Middle frontal gyrus (tissue), 1 donor: ENCODE results near the gene PDE7B.

Source experiments
- DNase-seq: peaks from one replicate; pipeline ENCODE4 v3.0.0-alpha.2; 2015; ENCODE audit warnings: low spot score; ENCODE audit errors: extremely low spot score

PDE7B gene

DNA sequence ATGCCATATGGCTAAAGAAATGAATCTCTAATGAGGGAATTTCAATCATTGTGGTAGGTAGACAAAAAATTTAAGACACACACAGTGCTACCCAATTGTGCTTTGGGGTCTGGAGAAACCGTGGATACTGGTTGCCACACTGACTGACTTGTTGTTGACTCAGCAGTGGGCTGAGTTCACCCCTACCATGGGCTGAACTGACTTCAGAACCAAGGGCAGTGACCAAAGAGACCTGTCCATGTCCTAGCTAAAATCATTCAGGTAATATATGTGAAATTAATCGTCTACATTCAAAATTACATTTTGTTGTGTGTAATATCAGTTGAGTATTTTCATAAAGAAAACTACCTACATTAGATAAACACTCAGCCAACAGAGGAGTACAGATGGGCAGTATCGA, 131.6 kb downstream of the PDE7B start:
- no peak for DNase-seq

DNA sequence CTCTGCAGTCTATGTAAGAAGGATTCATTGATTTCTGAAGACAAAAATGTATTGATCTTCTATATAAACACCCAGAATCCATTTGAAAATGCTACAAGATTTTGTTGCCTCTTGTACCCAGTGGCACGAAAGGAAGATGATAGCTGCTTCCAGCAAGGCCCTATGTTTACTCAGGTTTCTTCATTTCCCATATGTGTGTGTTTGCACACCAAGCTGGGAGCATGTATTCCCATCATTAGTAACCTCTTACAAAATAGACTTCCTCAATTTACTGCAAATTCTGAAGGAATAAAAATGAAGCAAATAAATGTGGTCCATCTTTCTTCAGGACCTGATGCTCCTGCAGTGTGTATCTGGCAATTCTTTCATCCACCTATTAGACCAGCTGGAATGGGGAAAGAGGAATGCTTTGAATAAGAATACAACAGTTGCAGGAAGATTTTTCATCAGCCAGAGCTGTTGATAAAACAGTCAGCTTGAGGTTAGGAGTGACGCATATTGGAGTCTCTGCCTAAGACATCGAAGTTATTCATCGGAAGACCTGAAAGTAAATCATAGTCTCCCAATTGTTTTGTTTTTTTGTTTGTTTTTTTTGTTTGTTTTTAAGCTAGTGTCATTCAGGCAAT, 132.3 kb downstream of the PDE7B start:
- no peak for DNase-seq

DNA sequence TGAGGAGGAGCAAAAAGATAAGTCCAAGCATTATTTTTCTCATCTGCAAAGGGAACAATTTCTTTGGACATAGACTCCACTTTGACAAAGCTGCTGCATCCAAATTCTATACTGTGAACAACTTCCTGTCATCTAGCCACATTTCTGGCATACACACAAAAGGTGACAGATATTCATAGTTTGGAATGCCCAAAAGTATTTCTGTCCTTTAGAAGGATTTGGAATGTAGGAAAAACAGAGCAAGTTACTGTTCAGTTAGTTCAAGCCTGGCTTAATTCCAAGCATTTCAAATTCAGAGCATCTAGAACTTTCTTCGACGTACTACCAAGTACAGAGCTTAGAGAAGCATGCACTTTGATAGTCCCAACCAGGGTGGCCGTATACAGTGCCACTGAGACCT, 134.0 kb downstream of the PDE7B start:
- DNase-seq, result no peak

DNA sequence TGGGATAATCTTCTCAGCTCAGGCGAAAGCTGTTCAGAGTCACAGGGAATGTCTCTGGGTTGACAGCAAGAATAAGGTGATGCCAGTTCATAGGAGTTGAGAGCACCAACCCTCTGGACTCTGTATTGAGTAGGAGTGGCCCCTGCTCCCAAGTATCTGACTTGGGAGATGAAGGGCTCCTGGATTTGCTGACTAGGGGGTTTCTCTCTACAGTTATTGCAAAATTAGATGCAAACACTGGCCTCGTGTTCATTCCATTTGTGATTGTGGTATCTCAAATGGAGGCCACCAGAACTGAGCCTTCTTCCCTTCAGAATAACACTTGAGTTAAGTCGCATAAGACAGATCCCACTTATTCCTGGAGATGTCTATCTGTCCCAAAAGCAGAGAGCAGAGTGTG, 135.7 kb downstream of the PDE7B start:
- DNase-seq, result no peak

DNA sequence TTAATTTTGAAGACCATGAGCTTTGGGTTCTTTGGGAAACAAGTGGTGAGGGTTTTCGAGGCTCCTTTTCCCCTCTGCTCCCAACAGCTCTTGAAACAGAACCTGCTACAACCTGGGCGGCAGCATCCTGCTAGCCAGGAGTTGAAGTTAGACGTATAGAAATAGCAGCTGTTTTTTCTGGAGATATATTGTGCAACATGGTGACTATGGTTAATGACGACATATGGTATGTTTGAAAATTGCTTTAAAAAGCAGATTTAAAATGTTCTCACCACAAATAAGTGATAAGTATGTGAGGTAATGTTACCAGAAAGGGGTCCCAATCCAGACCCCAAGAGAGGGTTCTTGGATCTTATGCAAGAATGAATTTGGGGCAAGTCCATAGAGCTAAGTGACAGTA, 138.9 kb downstream of the PDE7B start:
- no peak for DNase-seq

DNA sequence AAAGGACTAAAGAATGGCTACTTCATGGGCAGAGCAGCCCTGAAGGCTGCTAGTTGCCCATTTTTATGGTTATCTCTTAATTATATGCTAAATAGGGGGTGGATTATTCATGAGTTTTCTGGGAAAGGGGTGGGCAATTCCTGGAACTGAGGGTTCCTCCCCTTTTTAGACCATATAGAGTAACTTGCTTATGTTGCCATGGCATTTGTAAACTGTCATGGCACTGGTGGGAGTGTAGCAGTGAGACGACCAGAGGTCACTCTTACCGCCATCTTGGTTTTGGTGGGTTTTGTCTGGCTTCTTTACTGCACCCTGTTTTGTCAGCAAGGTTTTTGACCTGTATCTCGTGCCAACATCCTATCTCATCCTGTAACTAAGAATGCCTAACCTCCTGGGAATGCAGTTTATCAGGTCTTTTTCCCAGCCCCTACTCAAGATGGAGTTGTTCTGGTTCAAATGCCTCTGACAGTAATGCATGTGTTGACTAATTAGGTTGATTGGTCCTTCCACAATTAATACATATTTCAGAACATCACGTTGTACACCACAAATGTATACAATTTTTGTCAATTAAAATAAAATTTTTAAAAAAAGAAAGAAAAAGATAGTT, 139.5 kb downstream of the PDE7B start:
- DNase-seq, result no peak

DNA sequence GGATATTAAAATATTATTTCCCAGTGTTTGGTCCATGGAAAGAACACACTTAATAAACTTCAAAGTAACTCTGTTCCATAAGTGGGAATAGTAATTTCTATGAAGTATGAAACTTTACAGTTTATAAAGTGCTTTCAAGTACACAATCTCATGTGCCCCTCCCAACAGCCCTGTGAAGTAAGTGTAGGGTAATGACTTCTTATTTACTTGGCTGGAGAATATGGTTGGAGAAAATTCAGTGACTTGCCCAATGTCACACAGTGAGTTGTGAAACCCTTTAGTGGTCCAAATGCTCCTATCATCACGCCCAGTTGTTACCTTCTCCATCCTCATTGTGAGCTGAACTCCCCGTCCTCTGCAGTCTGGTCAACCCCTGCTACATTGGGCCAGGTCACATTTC, 141.2 kb downstream of the PDE7B start:
- no peak for DNase-seq

DNA sequence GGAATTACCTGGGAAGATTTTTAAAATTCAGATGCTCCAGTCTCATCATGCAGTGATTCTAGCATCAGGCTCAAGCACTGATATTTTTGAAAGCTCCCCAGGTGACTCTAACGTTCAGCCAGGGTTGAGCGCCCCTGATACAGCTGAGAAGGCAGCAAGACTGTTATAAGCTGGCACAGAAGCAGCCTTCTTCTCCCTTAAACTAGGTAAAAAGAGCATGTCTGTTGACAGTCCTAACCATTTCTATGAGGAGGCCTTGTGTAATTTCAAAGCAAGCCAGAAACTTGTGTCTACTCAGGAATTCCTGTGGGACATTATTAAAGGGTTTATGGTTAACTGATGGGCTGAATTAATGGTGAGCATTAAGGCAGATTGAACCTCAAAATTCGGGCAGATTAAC, 141.9 kb downstream of the PDE7B start:
- no peak for DNase-seq

DNA sequence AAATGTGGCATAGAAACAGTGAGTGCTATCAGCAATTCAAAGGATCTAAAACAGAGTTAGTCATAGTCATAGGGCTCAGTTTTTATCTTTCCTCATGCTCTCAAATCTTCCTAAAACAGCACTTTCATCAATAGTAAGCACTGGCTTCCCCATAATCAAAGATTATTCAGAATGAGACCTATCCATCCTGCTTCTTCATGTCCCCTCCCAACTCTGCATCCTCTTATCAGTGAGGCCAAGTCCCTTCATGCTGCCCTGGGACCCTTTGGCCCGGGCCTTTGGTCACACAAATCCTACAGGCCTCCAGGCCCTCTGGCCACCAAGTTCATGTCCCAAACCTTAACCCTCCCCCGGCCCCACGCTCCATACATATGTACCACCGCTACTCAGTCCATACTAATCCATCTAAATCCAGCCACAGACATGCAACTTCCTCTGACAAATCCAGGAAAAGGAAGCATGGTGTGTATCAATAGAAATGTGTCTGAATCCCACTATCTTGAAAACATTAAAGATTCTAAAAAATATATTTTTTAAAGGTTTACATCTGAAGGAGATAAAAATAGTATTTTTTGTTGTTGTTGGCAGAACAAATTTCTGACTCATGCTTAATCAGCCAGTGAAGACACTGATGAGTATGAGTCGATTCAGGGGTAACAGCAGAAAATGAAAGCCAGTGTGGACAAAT, 143.5 kb downstream of the PDE7B start:
- no peak for DNase-seq

DNA sequence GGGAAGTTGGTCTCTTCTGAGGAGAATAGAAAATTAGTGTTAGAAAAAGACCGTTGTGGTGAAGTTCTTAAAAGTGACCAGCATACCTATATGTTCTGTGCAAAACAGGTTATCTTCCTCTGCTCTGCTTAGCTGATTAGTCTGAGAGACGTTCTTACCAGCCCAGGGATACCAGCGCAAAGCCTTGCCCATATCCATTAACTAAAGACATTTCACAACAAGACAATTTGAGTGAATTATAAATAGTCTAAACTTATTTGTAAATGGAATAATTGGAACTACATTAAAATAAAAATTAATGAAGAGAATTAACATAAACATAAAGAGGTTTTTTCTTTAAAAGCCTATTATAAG, 144.0 kb downstream of the PDE7B start:
- no peak for DNase-seq

DNA sequence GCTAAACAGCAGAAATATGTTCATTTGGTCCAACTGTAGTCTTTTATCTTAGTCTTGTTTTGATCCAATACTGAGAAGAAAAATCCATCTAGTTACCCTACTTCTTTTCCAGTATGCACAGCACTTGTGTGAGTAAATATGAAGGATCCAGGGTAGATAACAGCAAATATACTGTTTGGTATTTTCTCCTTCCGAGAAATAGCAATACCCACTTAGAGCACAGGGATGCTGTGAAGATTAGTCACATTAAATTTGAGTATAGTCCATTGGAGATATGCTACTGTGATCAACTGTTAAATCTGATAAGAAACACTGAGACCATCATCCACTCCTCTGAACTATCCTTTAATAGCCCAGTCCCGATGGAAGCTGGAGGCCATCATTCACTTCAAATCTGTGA, 145.2 kb downstream of the PDE7B start:
- DNase-seq, result no peak

DNA sequence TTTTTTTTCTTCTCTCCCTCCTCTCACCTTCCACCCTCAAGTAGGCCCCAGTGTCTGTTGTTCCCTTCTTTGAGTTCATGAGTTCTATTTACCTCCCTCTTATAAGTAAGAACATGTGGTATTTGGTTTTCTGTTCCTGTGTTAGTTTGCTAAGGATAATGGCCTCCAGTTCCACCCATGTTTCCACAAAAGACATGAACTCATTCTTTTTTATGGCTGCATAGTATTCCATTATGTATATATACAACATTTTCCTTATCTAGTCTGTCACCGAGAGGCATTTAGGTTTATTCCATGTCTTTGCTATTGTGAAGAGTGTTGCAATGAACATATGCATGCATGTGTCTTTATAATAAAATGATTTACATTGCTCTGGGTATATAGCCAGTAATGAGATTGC, 147.9 kb downstream of the PDE7B start:
- DNase-seq, result no peak

DNA sequence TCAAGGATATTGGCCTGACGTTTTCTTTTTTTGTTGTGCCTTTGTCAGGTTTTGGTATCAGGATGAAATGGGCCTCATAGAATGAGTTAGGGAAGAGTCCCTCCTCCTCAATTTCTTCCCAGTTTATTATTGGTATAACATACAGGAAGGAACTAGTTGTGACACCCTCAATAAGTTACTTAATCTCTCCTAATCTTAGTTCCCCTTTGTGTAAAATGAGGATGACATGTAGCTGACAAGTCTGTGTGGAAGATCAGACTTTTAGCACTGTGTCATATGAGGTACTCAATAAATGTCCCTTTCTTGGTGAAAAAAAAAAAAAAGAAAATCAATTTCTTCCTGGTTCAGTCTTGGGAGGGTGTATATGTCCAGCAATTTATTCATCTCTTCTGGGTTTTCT, 155.8 kb downstream of the PDE7B start:
- DNase-seq, result no peak

DNA sequence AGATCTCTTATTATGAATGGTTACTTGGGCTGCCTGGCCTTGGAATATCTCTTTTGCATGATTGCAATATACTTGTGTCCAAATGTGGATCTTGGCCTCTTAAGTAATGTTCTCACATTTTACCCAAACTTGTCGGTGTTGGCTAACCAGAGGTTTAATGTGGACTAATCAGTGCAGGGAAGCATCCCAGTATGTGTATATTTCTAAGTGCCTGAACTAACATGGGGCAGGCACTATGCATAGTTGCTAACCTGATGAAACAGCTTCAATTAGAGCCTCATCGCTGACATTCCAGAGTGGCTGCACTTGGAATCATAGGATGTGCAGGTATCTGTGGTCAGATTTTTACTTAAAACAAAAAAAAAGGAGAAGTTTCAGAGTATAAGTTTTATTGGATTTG, 160.0 kb downstream of the PDE7B start:
- DNase-seq, result no peak

DNA sequence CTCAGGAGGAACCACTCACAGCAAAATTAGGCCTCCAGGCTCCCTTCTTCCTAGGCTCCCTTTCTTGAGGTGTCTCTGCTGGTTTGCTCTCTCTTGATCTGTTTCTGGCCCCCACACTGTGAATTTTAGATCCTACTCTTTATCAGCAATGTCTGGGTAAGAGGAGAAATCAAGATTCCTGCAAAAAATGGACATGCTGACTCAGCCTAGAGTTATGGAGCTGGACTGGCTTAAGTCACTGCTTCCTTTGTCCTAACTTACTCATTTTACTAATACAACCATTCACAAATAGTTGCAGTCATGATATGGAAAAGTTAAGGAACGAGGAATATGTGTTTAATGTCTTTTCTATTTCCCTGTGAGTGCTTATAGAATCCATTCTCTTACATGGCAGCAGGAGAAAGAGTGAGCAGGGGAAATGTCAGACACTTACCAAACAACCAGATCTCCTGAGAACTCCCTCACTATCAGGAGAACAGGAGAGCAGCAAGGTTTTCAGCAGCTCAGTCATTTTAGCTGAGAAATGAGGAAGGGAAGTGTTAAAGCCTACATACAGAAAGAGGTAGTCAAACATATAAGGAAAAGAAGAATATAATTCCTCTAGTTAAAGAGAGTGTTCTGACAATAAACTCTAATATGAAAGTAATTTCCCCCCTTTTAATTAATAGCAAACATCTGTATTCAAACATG, 160.8 kb downstream of the PDE7B start:
- no peak for DNase-seq

DNA sequence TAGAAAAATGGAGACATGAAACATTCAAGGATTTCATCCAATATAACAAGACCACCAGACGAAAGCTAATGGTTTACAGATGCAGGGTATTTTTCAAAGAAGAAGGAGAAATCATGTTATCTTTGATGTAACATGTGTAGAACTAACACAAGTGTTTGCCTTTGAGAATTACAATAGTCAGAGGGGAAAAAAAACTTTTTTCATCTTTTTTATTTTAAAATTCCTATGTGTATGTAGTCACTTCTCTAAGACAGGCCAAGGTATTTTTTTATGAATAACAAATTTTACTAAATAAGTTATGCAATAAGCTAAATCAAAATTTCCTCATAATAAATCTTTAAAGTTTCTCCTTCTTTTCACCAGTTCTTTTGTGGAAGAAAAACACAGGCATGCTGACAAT, 161.4 kb downstream of the PDE7B start:
- DNase-seq, result no peak

DNA sequence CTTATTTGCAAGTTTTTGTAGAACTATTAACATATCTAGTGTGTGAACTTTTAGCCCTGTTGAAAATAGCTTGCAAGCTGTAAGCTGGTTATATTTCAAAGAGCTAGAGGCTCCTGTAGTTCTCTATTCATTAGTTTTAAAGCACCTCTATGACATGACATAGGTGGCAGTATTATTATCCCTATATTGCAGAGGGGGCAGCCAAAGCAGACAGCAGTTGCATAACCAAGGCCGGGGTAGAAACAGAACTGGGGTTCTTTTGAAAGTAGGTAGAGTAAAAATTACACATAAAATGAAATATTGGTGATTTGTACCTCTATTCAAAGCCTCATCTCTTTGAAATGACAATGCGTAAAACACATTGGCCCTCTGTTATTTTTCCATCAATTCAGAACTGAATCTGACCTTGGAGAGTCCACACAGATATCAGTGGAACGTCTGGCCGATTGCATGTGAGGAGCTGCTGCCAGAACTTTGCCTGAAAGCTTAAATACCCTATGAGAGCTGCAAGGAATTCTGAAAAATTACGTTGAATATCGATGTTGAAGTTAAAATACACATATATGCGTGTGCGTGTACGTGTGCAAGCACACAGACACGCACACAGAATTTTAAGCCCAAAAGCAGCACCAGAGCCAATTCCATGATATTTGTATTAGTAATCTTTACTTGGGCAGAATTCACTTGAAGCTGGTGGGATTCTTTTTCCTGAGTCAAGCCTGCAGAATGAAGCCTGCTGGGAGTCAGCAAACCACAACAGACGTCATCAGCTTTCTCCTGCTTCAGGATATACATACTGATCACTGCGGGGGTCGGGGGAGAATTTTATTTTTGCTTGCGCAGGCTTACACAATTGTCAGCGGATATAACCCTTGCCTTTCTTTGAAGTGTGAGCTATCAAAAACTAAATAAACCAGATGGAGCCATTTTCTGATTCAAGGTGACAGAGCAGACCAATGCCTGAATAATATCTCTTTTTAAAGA, 163.2 kb downstream of the PDE7B start:
- no peak for DNase-seq

DNA sequence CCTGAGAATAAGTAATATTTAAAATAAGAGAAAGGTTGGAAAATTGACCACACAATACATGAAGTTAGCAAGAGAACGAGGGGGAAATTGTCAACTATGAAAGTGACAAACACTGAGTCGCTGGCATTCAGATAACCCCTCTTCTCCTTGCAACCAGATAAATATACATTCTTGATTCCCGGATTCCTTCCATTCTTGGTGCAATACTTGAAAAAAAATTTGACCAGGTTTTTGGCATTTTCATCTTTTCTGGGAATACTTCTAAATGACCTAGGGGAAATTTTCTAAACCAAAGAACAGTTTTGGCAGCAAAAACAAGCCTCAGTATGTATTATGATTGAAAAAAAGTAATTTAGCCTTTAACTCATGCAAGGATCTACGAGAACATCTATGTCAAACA, 164.0 kb downstream of the PDE7B start:
- DNase-seq, result no peak

DNA sequence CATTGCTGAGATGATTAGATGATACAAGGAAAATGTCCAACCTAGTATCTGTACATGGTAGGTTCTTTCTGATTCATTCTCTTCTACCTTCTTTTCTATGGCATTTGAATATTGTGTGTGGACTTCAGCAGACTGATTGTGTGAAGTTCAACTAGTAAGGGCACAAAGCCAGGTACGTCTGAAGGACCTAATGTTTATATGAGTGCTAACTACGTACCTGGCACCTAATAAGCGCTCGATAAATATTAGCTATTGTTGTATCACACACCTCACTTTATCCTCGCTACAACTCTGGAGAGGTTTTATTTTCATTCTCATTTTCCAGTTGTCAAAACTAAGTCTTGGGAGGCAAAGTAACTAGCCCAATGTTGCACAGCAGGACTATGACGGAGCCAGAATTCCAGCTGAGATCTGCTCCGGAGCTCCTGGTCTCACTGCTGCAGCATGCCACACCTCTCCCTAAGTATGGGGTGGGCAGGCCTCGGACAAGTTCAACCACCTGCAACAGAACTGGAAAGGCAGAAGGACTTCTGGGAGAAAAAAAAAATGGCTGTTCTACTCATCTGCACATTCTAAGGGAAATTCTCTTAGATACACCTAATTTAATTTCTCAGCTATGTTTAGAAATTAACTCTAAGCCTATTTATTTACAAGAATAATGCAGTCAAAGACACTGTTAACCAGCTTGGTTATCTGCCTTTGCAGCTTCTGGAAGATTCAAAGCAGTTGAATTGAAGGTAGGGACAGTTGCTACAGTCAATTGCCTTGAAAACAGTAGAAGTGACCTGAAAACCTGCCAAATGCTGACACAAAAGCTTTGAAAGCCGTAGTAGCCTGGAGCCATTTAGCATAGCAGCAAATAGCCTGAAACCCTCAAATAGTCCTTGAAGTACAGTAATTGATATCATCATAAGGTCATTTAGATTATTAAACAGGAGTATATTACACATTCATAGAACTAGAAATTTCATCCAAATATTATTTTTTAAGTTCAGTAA, 165.0 kb downstream of the PDE7B start:
- no peak for DNase-seq

DNA sequence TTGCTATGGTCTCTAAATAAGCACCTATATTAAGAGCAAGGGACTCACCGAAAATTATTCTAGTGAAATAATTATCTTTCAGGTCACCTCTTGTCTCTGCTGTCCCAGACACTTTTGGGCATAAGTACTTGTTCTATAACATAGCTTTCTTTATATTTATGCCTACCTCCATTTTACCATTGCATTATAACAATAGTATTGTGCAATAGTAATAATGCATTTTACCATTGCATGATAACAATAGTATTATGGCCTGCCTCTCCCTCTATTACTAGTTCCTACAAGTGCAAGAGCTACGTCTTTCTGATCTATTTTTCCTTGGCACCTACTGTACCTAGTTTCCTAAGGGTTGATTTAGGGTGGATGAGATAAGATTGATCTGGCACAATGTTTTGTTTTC, 169.2 kb downstream of the PDE7B start:
- DNase-seq, result no peak
